HG03139 (cell line): ENCODE data around the gene NOL8.

Experiments
- ATAC-seq: cut with Tn5 transposase; IDR thresholded peaks from one replicate; pipeline ENCODE4 v1.9.1; 2021; ENCODE audit not compliant: unreplicated experiment

NOL8 gene

GRCh38 chr9:92270511-92270910 lies 54.6 kb downstream of the NOL8 start:
- ATAC-seq: no peak

DNA sequence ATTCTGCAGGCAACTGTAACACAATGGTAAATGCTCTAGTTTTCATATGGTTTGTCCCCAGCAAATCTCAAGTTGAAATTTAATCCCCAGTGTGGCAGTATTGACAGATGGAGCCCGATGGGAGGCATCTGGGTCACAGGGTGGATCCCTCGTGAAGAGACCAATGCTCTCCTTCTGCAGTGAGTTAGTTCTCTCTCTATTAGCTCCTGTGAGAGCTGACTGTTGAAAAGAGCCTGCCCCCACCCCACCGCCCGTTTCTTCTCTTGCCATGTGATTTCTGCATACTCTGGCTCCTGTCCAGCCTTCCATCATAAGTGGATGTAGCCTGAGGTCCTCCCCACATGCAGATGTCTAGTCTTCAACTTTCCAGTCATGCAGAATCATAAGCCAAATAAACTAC lies 58.7 kb downstream of the NOL8 start:
- no peak for ATAC-seq

DNA sequence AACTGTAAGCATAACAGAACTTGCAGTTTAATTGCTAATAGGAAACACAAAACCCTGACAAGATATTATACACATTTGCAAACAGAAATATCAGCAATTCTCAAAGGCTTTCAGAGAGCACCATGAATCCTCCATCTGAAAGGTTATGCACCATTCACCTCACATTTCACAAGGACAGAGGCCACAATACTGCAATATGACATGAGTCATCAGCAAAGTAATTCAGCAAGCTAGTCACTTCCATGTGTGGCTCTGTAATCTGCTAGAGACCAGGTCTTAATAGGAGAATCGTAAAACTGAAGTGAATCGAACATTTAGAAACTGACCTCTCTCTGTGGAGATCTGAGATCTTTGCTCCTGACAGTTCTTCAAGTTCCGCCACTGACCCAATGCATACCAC lies 60.0 kb downstream of the NOL8 start:
- ATAC-seq: no peak

DNA sequence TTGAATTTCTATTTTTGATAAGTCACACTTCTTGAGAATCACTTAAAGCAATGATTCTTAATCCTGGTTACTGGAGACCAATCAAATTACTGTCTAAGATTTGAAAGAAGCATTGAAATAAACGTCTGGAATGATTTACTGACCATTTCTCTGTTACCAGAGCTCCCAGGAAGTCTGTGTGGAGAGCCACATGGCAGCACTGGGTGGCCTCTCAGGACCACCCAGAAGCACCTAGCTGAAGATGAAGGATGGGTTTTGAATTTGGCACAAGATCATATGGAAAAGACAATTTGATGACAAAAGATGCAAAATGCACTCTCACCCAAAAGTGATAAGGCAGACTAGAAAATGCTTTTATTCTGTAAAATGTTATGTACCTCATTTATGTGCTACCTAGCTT lies 62.0 kb downstream of the NOL8 start:
- no peak for ATAC-seq

- no peak for ATAC-seq
These were observed 67.8 kb downstream of the NOL8 start for GRCh38 chr9:92257327-92257726.

DNA sequence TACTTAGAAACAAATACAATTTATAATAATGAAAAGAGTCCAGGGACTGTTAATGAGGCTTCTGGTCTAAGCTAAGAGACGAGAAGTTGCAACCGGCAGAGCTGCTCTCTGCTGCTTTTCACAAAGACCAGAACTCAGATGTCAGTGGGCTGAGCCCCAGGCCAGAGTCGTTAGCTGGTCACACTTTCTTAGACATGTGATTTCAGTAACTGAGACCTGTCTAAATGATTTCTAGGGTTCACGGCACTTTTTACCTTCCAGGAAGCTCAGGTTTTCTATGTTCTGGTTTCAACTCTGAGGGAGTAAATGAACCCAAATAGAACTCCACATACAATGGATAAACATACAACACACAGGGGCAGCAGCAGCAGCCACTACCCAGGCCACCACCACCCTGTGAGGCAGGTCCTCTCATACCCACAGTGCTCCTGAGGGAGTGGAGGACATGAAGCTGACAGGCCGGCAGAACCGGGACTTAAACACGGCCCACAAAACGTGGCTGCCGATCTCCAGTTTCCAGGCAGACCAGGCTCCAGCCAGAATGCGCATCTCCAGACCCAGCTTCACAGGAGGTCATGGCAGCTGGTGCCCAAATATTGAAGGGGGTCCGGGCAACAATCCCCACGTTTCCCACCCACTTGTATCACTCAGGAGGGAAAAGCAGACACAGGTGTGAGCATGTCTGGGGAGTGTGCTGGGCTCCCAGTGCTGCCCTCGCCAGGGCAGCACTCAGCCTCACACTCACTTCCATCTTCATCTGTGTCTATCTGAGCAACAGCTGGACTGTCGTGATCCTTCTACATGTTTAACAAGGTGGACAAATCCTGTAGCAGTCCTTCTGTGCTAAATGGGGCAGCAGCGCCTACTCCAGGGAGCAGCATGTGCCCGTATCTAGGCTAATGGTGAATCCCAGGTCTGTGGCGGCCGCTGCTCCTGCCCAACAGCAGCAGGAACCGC lies 70.5 kb downstream of the NOL8 start:
- ATAC-seq: no peak

GRCh38 chr9:92253656-92254055 lies 71.5 kb downstream of the NOL8 start:
- ATAC-seq: no peak

GRCh38 chr9:92247981-92248380 lies 77.2 kb downstream of the NOL8 start:
- ATAC-seq: no peak
